ENCODE results near the gene CCHCR1.
"Not testable (repeated sequence)": the region's sequence is repeated elsewhere in the genome, so short reads cannot be mapped to it uniquely, and the experiment has no call there.

The CCHCR1 gene

GRCh38 chr6:31170600-31170881 lies 12.9 kb upstream of the CCHCR1 start, which contains the start of gene POU5F1:
Gene POU5F1, minus strand, starts transcription at chr6:31170682. Its CDS starts 62 bp downstream, at chr6:31170620.
- Histone ChIP-seq H3K4me3 (ENCODE audit: low read length) (peak within 1 kb of the TSS; percentile 79), H3K9ac (ENCODE audit: low read depth, low read length) (peak within 1 kb of the TSS; percentile 86), H3K4me1 (ENCODE audit: insufficient read depth, low read length) (peaks cover 50% of the 10 kb centered on the region), H3K9me3 (ENCODE audit: insufficient read depth, low read depth, low read length) (no peaks in the 10 kb centered on the region), H3K27ac (ENCODE audit: low read depth, low read length) (peak within 1 kb of the TSS; percentile 99), H3K36me3 (ENCODE audit: insufficient read depth, low read length) (peaks cover 17% of the 10 kb centered on the region), H3K27me3 (ENCODE audit: insufficient read depth, low read length) (peaks cover 7% of the 10 kb centered on the region; the same call in 1 of the 2 replicates)
- WGBS, result 6% methylated on average over 4 of the region's 9 CpGs

GRCh38 chr6:31169858-31170599 lies 12.4 kb upstream of the CCHCR1 start:
- H3K9me3 ChIP-seq (ENCODE audit: insufficient read depth, low read depth, low read length); H3K27me3 ChIP-seq (ENCODE audit: insufficient read depth, low read length): not testable (repeated sequence)
- Histone ChIP-seq H3K9ac (ENCODE audit: low read depth, low read length) (peak overlapping the region; percentile 68), H3K27ac (ENCODE audit: low read depth, low read length) (peak overlapping the region; percentile 99), H3K4me3 (ENCODE audit: low read length) (peak overlapping the region; percentile 79), H3K4me1 (ENCODE audit: insufficient read depth, low read length) (peaks cover 47% of the 10 kb centered on the region), H3K36me3 (ENCODE audit: insufficient read depth, low read length) (peaks cover 22% of the 10 kb centered on the region)
- WGBS, result 7% methylated on average over 23 of the region's 23 CpGs

- Histone ChIP-seq H3K9ac (ENCODE audit: low read depth, low read length) (peak overlapping the region; percentile 68), H3K4me1 (ENCODE audit: insufficient read depth, low read length) (peaks cover 43% of the 10 kb centered on the region), H3K27me3 (ENCODE audit: insufficient read depth, low read length) (peaks cover 7% of the 10 kb centered on the region; the same call in 1 of the 2 replicates), H3K36me3 (ENCODE audit: insufficient read depth, low read length) (peaks cover 28% of the 10 kb centered on the region), H3K9me3 (ENCODE audit: insufficient read depth, low read depth, low read length) (no peaks in the 10 kb centered on the region), H3K27ac (ENCODE audit: low read depth, low read length) (peak overlapping the region; percentile 99), H3K4me3 (ENCODE audit: low read length) (peak overlapping the region; percentile 79)
- WGBS, result 3% methylated on average over 9 of the region's 10 CpGs
Measured at GRCh38 chr6:31169123-31169857, 11.7 kb upstream of the CCHCR1 start.

DNA sequence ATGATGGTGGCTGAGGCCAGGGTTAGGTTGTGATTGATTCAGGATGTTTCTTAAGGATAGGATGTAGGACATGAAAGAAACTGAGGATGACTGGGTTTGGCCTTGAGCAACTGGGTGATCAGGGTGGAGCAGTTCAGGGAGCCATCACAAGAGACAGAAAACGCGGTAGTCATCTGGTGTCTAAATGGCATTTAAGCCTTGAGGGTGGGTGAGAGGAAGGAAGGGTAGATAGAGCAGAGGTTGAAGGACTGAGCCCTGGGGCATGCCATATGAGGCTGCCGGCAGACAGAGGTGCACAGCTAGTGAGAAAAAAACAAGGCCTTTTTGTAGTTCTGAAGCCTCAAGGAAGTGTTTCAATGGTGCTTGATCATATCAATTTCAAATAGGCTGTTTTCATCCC lies 11.0 kb upstream of the CCHCR1 start:
- 4% methylated on average over 3 of the region's 3 CpGs for WGBS
- peaks cover 7% of the 10 kb centered on the region; the same call in 1 of the 2 replicates for H3K27me3 ChIP-seq (ENCODE audit: insufficient read depth, low read length)
- no peak overlapping the region for H3K27ac ChIP-seq (ENCODE audit: low read depth, low read length)
- H3K4me3 ChIP-seq (ENCODE audit: low read length), result peak overlapping the region; percentile 79
- H3K9me3 ChIP-seq (ENCODE audit: insufficient read depth, low read depth, low read length), result no peaks in the 10 kb centered on the region
- H3K4me1 ChIP-seq (ENCODE audit: insufficient read depth, low read length), result peaks cover 36% of the 10 kb centered on the region
- peaks cover 35% of the 10 kb centered on the region for H3K36me3 ChIP-seq (ENCODE audit: insufficient read depth, low read length)
- peak overlapping the region; percentile 68 for H3K9ac ChIP-seq (ENCODE audit: low read depth, low read length)

- Histone ChIP-seq H3K27me3 (ENCODE audit: insufficient read depth, low read length) (peaks cover 5% of the 10 kb centered on the region; the same call in 1 of the 2 replicates), H3K27ac (ENCODE audit: low read depth, low read length) (no peak overlapping the region; the same call in 1 of the 2 replicates), H3K4me3 (ENCODE audit: low read length) (0 out of 2 replicates have a peak overlapping the region, but pooled peaks have one; percentile 2), H3K9ac (ENCODE audit: low read depth, low read length) (no peak overlapping the region), H3K36me3 (ENCODE audit: insufficient read depth, low read length) (peaks cover 60% of the 10 kb centered on the region), H3K4me1 (ENCODE audit: insufficient read depth, low read length) (peaks cover 21% of the 10 kb centered on the region), H3K9me3 (ENCODE audit: insufficient read depth, low read depth, low read length) (no peaks in the 10 kb centered on the region)
- whole genome bisulfite sequencing, result 80% methylated on average over 5 of the region's 5 CpGs
Measured at GRCh38 chr6:31165986-31166385, 8.4 kb upstream of the CCHCR1 start.

GRCh38 chr6:31165064-31165832 lies 7.6 kb upstream of the CCHCR1 start:
- not testable (repeated sequence) for H3K27me3 ChIP-seq (ENCODE audit: insufficient read depth, low read length); H3K9ac ChIP-seq (ENCODE audit: low read depth, low read length); H3K9me3 ChIP-seq (ENCODE audit: insufficient read depth, low read depth, low read length); H3K4me3 ChIP-seq (ENCODE audit: low read length)
- H3K4me1 ChIP-seq (ENCODE audit: insufficient read depth, low read length), result peaks cover 17% of the 10 kb centered on the region
- peak overlapping the region; percentile 18; the same call in 1 of the 2 replicates for H3K27ac ChIP-seq (ENCODE audit: low read depth, low read length)
- 80% methylated on average over 17 of the region's 17 CpGs for WGBS
- H3K36me3 ChIP-seq (ENCODE audit: insufficient read depth, low read length), result peaks cover 60% of the 10 kb centered on the region

GRCh38 chr6:31164475-31165063 lies 7.0 kb upstream of the CCHCR1 start:
- WGBS, result 87% methylated on average over 7 of the region's 9 CpGs
- H3K27ac ChIP-seq (ENCODE audit: low read depth, low read length); H3K4me3 ChIP-seq (ENCODE audit: low read length): not testable (repeated sequence)

DNA sequence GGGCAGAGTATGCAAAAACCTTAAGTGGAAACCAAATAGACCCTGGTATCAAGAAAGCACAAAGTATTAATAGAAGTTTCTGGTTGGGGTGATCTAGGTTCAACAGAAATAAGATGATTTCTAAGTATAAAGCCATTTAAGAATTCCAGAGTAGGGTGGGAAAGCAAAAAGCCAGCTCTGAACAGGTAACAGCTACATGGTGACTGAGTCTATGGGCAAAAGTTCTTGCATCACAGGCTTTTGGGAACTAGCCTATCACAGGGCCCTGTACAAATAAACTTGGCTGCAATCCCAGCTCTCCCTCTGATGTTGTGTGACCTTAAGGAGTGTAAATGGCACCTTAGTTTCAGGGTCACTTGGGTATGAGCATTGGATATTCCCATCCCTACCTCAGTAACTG lies 6.3 kb upstream of the CCHCR1 start:
- Histone ChIP-seq H3K27me3 (ENCODE audit: insufficient read depth, low read length) (peaks cover 4% of the 10 kb centered on the region; the same call in 1 of the 2 replicates), H3K9ac (ENCODE audit: low read depth, low read length) (no peak overlapping the region), H3K36me3 (ENCODE audit: insufficient read depth, low read length) (peaks cover 60% of the 10 kb centered on the region), H3K27ac (ENCODE audit: low read depth, low read length) (no peak overlapping the region), H3K9me3 (ENCODE audit: insufficient read depth, low read depth, low read length) (no peaks in the 10 kb centered on the region), H3K4me1 (ENCODE audit: insufficient read depth, low read length) (peaks cover 23% of the 10 kb centered on the region), H3K4me3 (ENCODE audit: low read length) (no peak overlapping the region)

More at GRCh38 chr6:31164475-31165063, 7.0 kb upstream of the CCHCR1 start:
- Histone ChIP-seq H3K4me1 (ENCODE audit: insufficient read depth, low read length) (peaks cover 22% of the 10 kb centered on the region), H3K36me3 (ENCODE audit: insufficient read depth, low read length) (peaks cover 60% of the 10 kb centered on the region)
- not testable (repeated sequence) for H3K9me3 ChIP-seq (ENCODE audit: insufficient read depth, low read depth, low read length); H3K27me3 ChIP-seq (ENCODE audit: insufficient read depth, low read length); H3K9ac ChIP-seq (ENCODE audit: low read depth, low read length)

- no peaks in the 10 kb centered on the region for H3K9me3 ChIP-seq (ENCODE audit: insufficient read depth, low read depth, low read length)
- H3K4me1 ChIP-seq (ENCODE audit: insufficient read depth, low read length), result peaks cover 19% of the 10 kb centered on the region
- no peak overlapping the region for H3K4me3 ChIP-seq (ENCODE audit: low read length)
- H3K9ac ChIP-seq (ENCODE audit: low read depth, low read length), result no peak overlapping the region
- H3K36me3 ChIP-seq (ENCODE audit: insufficient read depth, low read length), result peaks cover 56% of the 10 kb centered on the region
- H3K27me3 ChIP-seq (ENCODE audit: insufficient read depth, low read length), result peaks cover 4% of the 10 kb centered on the region; the same call in 1 of the 2 replicates
- no peak overlapping the region; the same call in 1 of the 2 replicates for H3K27ac ChIP-seq (ENCODE audit: low read depth, low read length)
- 84% methylated on average over 12 of the region's 13 CpGs for WGBS
Measured at GRCh38 chr6:31162463-31163165, 5.0 kb upstream of the CCHCR1 start.

Data from HUES64 (cell line).